HL-60 (cell line): ENCODE data around the gene PLPPR1.

ENCODE experiments used
- DNase-seq, 2 experiments: peaks; one replicate each; pipeline ENCODE4 v3.0.0-alpha.2; 2010 to 2020; ENCODE audit warnings: low read depth in 1 of 2, low spot score in 1 of 2
- H3K27ac ChIP-seq: fragments of 250-450 bp; sonication (Bioruptor Pico); replicated peaks from 2 replicates; pipeline ENCODE4 v1.5.1; 2020; ENCODE audit warnings: mild to moderate bottlenecking, moderate library complexity
- H3K27me3 ChIP-seq: fragments of 250-450 bp; sonication (Bioruptor Pico); 2 replicates; pipeline ENCODE4 v1.5.1; 2021; ENCODE audit warnings: mild to moderate bottlenecking, moderate library complexity; ENCODE audit not compliant: insufficient read depth, poor library complexity, severe bottlenecking
- H3K4me3 ChIP-seq: replicated peaks from 2 replicates; pipeline ENCODE4 v1.5.1; 2011; ENCODE audit warnings: mild to moderate bottlenecking, control low read depth, low read length; ENCODE audit not compliant: insufficient read depth
- GABPA ChIP-seq: IDR thresholded peaks from 2 replicates; pipeline ENCODE4 v1.6.1; 2012; ENCODE audit warnings: low read depth
- POLR2AphosphoS5 ChIP-seq: IDR thresholded peaks from 2 replicates; pipeline ENCODE4 v1.6.1; 2012; ENCODE audit warnings: low read depth
- SPI1 ChIP-seq: IDR thresholded peaks from 2 replicates; pipeline ENCODE4 v1.6.1; 2012; ENCODE audit warnings: low read depth, mild to moderate bottlenecking, borderline replicate concordance
- TF ChIP-seq, protein P1 (sequence below): IDR thresholded peaks from 2 replicates; pipeline ENCODE4 v1.6.1; 2012; ENCODE audit warnings: low read depth; ENCODE audit not compliant: insufficient replicate concordance
- TF ChIP-seq, protein P2 (sequence below): IDR thresholded peaks from one replicate; pipeline ENCODE4 v1.5.1; 2011; ENCODE audit warnings: low read length, control low read depth, inconsistent platforms; ENCODE audit not compliant: insufficient read depth

PLPPR1 gene

DNA sequence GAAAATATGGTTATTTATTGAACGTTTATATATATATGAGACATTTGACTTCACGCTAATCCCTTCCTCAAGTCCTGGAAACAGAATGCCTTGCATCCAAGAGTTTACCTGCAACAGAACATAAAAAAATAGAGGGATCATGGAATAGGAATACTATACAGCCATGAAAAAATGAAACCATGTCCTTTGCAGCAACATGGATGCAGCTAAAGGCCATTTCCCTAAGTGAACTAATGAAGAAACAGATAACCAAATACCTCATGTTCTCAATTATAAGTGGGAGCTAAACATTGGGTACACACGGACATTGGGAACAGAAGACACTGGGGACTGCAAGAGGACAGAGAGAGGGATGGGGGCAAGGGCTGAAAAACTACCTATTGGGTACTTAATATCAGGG is 343.3 kb downstream of the PLPPR1 start:
- H3K27me3 ChIP-seq: no peaks in the 10 kb centered on the region
- no peak overlapping the region for H3K4me3 ChIP-seq
- TF ChIP-seq POLR2AphosphoS5 (no peak), SPI1 (no peak)
- TF ChIP-seq, protein P1, sequence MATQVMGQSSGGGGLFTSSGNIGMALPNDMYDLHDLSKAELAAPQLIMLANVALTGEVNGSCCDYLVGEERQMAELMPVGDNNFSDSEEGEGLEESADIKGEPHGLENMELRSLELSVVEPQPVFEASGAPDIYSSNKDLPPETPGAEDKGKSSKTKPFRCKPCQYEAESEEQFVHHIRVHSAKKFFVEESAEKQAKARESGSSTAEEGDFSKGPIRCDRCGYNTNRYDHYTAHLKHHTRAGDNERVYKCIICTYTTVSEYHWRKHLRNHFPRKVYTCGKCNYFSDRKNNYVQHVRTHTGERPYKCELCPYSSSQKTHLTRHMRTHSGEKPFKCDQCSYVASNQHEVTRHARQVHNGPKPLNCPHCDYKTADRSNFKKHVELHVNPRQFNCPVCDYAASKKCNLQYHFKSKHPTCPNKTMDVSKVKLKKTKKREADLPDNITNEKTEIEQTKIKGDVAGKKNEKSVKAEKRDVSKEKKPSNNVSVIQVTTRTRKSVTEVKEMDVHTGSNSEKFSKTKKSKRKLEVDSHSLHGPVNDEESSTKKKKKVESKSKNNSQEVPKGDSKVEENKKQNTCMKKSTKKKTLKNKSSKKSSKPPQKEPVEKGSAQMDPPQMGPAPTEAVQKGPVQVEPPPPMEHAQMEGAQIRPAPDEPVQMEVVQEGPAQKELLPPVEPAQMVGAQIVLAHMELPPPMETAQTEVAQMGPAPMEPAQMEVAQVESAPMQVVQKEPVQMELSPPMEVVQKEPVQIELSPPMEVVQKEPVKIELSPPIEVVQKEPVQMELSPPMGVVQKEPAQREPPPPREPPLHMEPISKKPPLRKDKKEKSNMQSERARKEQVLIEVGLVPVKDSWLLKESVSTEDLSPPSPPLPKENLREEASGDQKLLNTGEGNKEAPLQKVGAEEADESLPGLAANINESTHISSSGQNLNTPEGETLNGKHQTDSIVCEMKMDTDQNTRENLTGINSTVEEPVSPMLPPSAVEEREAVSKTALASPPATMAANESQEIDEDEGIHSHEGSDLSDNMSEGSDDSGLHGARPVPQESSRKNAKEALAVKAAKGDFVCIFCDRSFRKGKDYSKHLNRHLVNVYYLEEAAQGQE: no peak
- TF ChIP-seq, protein P2, sequence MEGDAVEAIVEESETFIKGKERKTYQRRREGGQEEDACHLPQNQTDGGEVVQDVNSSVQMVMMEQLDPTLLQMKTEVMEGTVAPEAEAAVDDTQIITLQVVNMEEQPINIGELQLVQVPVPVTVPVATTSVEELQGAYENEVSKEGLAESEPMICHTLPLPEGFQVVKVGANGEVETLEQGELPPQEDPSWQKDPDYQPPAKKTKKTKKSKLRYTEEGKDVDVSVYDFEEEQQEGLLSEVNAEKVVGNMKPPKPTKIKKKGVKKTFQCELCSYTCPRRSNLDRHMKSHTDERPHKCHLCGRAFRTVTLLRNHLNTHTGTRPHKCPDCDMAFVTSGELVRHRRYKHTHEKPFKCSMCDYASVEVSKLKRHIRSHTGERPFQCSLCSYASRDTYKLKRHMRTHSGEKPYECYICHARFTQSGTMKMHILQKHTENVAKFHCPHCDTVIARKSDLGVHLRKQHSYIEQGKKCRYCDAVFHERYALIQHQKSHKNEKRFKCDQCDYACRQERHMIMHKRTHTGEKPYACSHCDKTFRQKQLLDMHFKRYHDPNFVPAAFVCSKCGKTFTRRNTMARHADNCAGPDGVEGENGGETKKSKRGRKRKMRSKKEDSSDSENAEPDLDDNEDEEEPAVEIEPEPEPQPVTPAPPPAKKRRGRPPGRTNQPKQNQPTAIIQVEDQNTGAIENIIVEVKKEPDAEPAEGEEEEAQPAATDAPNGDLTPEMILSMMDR: no peak
- DNase-seq: no peak
- no peak overlapping the region for H3K27ac ChIP-seq

DNA sequence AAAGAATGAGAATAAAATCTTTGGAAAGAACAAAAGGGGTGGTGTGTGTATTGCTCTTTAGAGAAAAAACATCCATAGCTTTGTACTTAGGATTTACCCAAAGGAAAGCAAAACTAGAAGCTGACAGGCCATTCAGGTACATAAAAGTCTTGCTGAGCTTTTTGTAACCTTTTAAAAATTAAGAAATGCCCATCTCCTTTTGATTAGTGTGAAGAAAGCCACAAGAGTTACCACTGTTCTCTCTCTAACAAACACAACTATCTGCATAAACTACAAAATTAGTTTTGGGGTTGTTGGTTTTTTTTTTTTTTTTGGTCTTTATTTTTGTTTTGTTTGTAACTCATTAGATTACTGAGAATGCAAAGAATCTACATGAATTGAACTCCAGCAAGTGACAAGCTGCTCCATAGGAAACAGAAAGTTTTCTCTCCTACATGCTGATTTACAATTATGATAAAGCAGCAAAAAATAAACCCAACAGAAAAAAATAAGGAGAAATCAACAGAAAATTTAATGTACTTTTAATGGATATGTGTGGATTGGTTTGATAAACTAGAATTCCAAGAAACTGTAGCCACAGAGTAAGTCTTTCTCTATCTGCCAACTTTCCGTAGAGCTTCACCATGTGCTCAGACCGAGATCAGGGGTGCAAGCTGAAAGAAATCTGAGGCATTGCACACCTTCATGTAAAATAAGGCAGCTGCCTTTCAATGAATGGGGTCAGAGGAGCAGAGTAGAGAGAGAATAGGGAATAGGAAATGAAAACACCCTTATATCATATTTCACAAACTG is 344.0 kb downstream of the PLPPR1 start:
- H3K27ac ChIP-seq: no peak overlapping the region
- no peaks in the 10 kb centered on the region for H3K27me3 ChIP-seq
- H3K4me3 ChIP-seq: no peak overlapping the region
- DNase-seq: no peak
- TF ChIP-seq SPI1 (no peak), POLR2AphosphoS5 (no peak), GABPA (no peak)
- TF ChIP-seq, protein P1: no peak
- TF ChIP-seq, protein P2: no peak
